B cell (primary cell): ENCODE results near the gene LRSAM1. TPM values are rescaled to one million over a fixed set of nuclear protein-coding genes. Genes with fewer than 3 reads are reported as not detected.
A peak's percentile ranks its signal among the peaks of the same experiment; 100 is the strongest.

Source experiments
- ATAC-seq: fragments of 200-7000 bp; cut with Tn5 transposase; one replicate; pipeline ENCODE4 v1.10.0; 2021; ENCODE audit warnings: low read depth, mild to moderate bottlenecking, moderate number of reproducible peaks, moderate library complexity
- CTCF ChIA-PET: fragments of 350-600 bp; sonication (Branson Sonifier 250); formaldehyde crosslinking; loops from one replicate; lab custom pipeline; 2021; ENCODE audit warnings: antibody characterized with exemption, inconsistent platforms; lab: Charles Lee
- POLR2A ChIA-PET: fragments of 350-600 bp; sonication (Branson Sonifier 250); formaldehyde crosslinking; loops from one replicate; lab custom pipeline; 2021; ENCODE audit warnings: antibody characterized with exemption; lab: Charles Lee
- DNase-seq: peaks from one replicate; pipeline ENCODE4 v3.0.0; 2013
- H2AFZ ChIP-seq: 2 replicates; pipeline ENCODE4 v1.6.1; 2012; ENCODE audit warnings: mild to moderate bottlenecking, low read depth, low read length; ENCODE audit not compliant: insufficient read depth, poor library complexity, severe bottlenecking
- H3K27ac ChIP-seq, 2 donors: 1 replicate in 1 of 2; 2 replicates in 1 of 2; pipeline ENCODE4 v1.5.1; 2012 to 2013; ENCODE audit warnings: low read length in 2 of 2, mild to moderate bottlenecking in 2 of 2, moderate library complexity in 1 of 2
- H3K27me3 ChIP-seq, 4 experiments: fragments of 200-600 bp in 1 of 4; sonication (generic) in 1 of 4; replicated peaks in 1 of 4; 1 replicate in 2 of 4; 2 replicates in 2 of 4; pipeline versions ENCODE4 v1.6.1 to v1.7.0; 2013 to 2016; ENCODE audit warnings: low read length in 3 of 4, mild to moderate bottlenecking in 2 of 4, mixed read lengths in 1 of 4, moderate library complexity in 1 of 4; ENCODE audit not compliant: insufficient read depth in 4 of 4, control insufficient read depth in 3 of 4; ENCODE audit errors: control extremely low read depth in 1 of 4
- H3K36me3 ChIP-seq, 2 experiments: replicated peaks in 1 of 2; 1 replicate in 1 of 2; 2 replicates in 1 of 2; pipeline versions ENCODE4 v1.6.1 to v1.7.1; 2013; ENCODE audit warnings: low read length in 1 of 2; ENCODE audit not compliant: insufficient read depth in 2 of 2, control insufficient read depth in 1 of 2; ENCODE audit errors: control extremely low read depth in 1 of 2, extremely low read depth in 1 of 2
- H3K4me1 ChIP-seq, 2 donors: fragments of 200-600 bp in 1 of 2; sonication (generic) in 1 of 2; 1 replicate in 1 of 2; 2 replicates in 1 of 2; pipeline versions ENCODE4 v1.5.1 to v1.6.1; 2013 to 2017; ENCODE audit warnings: low read length in 2 of 2; ENCODE audit not compliant: control insufficient read depth in 2 of 2, insufficient read depth in 2 of 2
- H3K4me2 ChIP-seq: replicated peaks from 2 replicates; pipeline ENCODE3; 2012; ENCODE audit warnings: mild to moderate bottlenecking, low read depth, low read length; ENCODE audit not compliant: poor library complexity, severe bottlenecking
- H3K4me3 ChIP-seq, 5 experiments: fragments of 200-600 bp in 1 of 5; sonication (generic) in 1 of 5; 1 replicate in 3 of 5; 2 replicates in 2 of 5; pipeline versions ENCODE4 v1.5.1 to v1.7.0; 2011 to 2016; ENCODE audit warnings: low read length in 4 of 5, mild to moderate bottlenecking in 4 of 5, low read depth in 2 of 5, control low read depth in 1 of 5, moderate library complexity in 1 of 5; ENCODE audit not compliant: insufficient read depth in 1 of 5; ENCODE audit errors: control extremely low read depth in 1 of 5, extremely low read depth in 1 of 5
- H3K79me2 ChIP-seq: fragments of 200-600 bp; sonication (generic); one replicate; pipeline ENCODE4 v1.6.0; 2016; ENCODE audit warnings: low read length; ENCODE audit not compliant: control insufficient read depth, insufficient read depth
- H3K9ac ChIP-seq: fragments of 200-600 bp; sonication (generic); 2 replicates; pipeline ENCODE4 v1.6.1; 2017; ENCODE audit warnings: mild to moderate bottlenecking, low read length, moderate library complexity
- H3K9me3 ChIP-seq, 3 donors: one replicate each; pipeline versions ENCODE4 v1.6.1 to v1.7.1; 2013; ENCODE audit warnings: low read length in 2 of 3; ENCODE audit not compliant: control insufficient read depth in 2 of 3, insufficient read depth in 1 of 3; ENCODE audit errors: control extremely low read depth in 1 of 3
- H4K20me1 ChIP-seq: 2 replicates; pipeline ENCODE4 v1.6.0; 2012; ENCODE audit warnings: mild to moderate bottlenecking, low read length; ENCODE audit not compliant: insufficient read depth, control insufficient read depth, poor library complexity, severe bottlenecking
- H3K27ac Mint-ChIP-seq: one replicate; pipeline ENCODE4 v1.8.0; 2021; ENCODE audit warnings: mixed read lengths
- H3K27me3 Mint-ChIP-seq: one replicate; pipeline ENCODE4 v1.8.0; 2021; ENCODE audit warnings: mixed read lengths
- H3K4me1 Mint-ChIP-seq: one replicate; pipeline ENCODE4 v1.8.0; 2021; ENCODE audit warnings: mixed read lengths
- H3K4me3 Mint-ChIP-seq: one replicate; pipeline ENCODE4 v1.8.0; 2021; ENCODE audit warnings: mixed read lengths
- H3K9me3 Mint-ChIP-seq: one replicate; pipeline ENCODE4 v1.8.0; 2022; ENCODE audit warnings: mixed read lengths; ENCODE audit not compliant: insufficient read depth
- EZH2 ChIP-seq: IDR thresholded peaks from 2 replicates; pipeline ENCODE4 v1.6.1; 2012; ENCODE audit warnings: borderline replicate concordance, low read depth, mild to moderate bottlenecking, moderate library complexity, low read length; ENCODE audit not compliant: insufficient read depth, poor library complexity, severe bottlenecking
- WGBS: methylation state at CpG from one replicate; pipeline ENCODE4 v1.1.5; 2013; ENCODE audit warnings: missing lambda C conversion rate; ENCODE audit not compliant: insufficient coverage; 5-methylcytosine and 5-hydroxymethylcytosine counted together
- intact Hi-C: fragments of 100-400 bp; cut with micrococcal nuclease; formaldehyde crosslinking; loops from one replicate; pipeline ENCODE4 v1.10.0; 2022
- polyA plus RNA-seq: library from polyadenylated mRNA; depleted of rRNA; stranded (reverse); fragments of >200 nt; gene quantifications from 2 replicates; pipeline ENCODE4 v1.2.3, GENCODE V29; 2012
- total RNA-seq, 2 donors: library from RNA; stranded (reverse); fragments of 120-200 nt in 1 of 2; gene quantifications; 1 replicate in 1 of 2; 2 replicates in 1 of 2; pipeline versions ENCODE4 v1.2.3 to v1.2.4, GENCODE V29; 2013 to 2022
- TF ChIP-seq, protein P1 (sequence below): fragments of 200-600 bp; IDR thresholded peaks from one replicate; pipeline ENCODE4 v1.8.0; 2022; ENCODE audit warnings: antibody characterized with exemption, mild to moderate bottlenecking

LRSAM1 gene
- total and polyA plus RNA-seq, 2 donors (not counting 1 experiment from before 2014, with no cell fraction given) = 30.6 to 39.8 TPM

DNA sequence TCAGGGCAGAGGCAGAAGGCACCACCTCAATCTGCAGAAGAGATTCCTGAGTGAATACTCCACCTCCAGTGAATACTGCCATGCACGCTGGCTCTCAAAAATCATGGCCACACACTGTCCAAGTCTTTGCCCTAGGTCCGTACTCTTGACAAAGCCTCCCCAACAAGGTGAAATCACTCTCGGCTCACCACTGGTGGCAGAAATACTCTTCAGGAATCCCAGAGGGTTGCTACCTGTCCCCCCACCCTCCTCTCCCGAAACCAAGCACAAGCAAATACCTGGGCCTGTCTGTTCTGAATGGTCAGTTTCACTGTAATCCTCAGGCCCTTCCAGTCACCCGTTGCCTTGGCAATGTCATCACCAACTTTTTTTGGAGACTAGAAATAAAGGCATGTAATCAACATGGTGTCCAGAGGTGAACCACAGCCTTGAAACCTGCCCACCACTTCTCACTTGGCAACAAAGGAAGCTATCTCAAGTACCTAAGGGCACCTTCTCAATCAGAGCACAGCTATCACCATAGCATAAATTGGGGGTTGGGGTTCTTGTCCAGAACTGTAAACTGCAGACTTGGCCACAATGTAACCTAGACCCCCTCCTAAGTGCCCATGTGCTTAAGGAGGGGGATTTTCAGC is 1.9 kb upstream of the LRSAM1 start:
- H3K79me2 ChIP-seq = peaks cover 21% of the 10 kb centered on the region
- peaks cover 0 to 3% (median 0%) of the 10 kb centered on the region in 3 donors for H3K9me3 ChIP-seq
- no peak for TF ChIP-seq EZH2
- H4K20me1 ChIP-seq = peaks cover 44% of the 10 kb centered on the region
- H3K36me3 ChIP-seq = peaks cover 1 to 64% of the 10 kb centered on the region in 2 experiments
- peaks cover 22 to 33% of the 10 kb centered on the region in 2 donors for H3K4me1 ChIP-seq
- Mint-ChIP-seq H3K4me1 (peaks cover 51% of the 10 kb centered on the region), H3K27me3 (no peaks in the 10 kb centered on the region), H3K9me3 (no peaks in the 10 kb centered on the region), H3K27ac (peak overlapping the region; percentile 98), H3K4me3 (peak overlapping the region; percentile 97)
- intact Hi-C loops = no loop called here
- peak overlapping the region; percentile 80 for H3K9ac ChIP-seq
- H3K27me3 ChIP-seq = no peaks in the 10 kb centered on the region
- H3K27ac ChIP-seq = peak overlapping the region in 1 of 2 donors; percentile 85
- H3K4me2 ChIP-seq = peak overlapping the region; percentile 95
- H2AFZ ChIP-seq = no peak overlapping the region
- ChIA-PET CTCF (interaction anchor here (1.2 kb wide), 1 partner anchor 25 kb away, joined by 3 read pairs; the partner anchor contains the start of gene ZNF79), POLR2A (interaction anchor here (2.8 kb wide), 1 partner anchor 53 kb away, joined by 21 read pairs; the partner anchor contains the start of gene SLC2A8)
- WGBS = 71% methylated on average over 4 of the region's 5 CpGs
- H3K4me3 ChIP-seq = peak overlapping the region in 3 of 5 experiments; percentile 73 to 89 (median 82)
- no peak for ATAC-seq
- no peak for DNase-seq

DNA sequence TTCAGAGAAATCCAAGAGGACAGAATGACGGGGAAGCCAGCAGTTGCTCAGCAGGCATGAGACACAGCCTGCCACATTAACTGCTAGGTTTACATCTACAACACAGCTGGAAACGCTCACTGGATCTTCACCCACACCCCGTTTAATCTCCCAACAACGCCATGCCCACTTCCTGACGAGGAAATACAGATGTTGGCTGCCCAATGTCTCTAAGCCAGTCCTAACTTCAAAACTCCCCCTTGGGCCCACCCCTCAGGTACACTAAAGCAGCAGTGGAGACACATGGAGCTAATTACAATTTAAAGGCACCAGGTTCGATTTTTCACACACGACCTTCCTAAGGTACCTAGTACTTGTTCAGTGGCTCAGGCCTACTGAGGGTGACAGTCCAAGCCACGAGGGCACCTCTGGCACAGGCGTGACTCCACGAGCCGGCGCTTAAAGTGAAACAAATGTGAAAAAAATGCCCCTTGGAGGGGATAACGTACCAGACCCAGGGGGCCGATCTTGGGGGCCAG is 1.0 kb upstream of the LRSAM1 start:
- peaks cover 21% of the 10 kb centered on the region for H3K79me2 ChIP-seq
- no peak for ATAC-seq
- Mint-ChIP-seq H3K27ac (peak overlapping the region; percentile 98), H3K27me3 (no peaks in the 10 kb centered on the region), H3K4me3 (peak overlapping the region; percentile 97), H3K4me1 (peaks cover 52% of the 10 kb centered on the region), H3K9me3 (no peaks in the 10 kb centered on the region)
- ChIA-PET POLR2A (interaction anchor here (0.5 to 2.8 kb wide), 7 partner anchors 27 to 726 kb away, joined by 3 to 21 read pairs (median 4); partner anchors contain the start of genes CDK9, SLC2A8 and ZNF79), CTCF (interaction anchor here (1.2 to 1.6 kb wide), 3 partner anchors 26 to 235 kb away, joined by 3 to 5 read pairs (median 4); partner anchors contain the start of genes SLC2A8 and ZNF79)
- H3K4me3 ChIP-seq = peak overlapping the region; percentile 73 to 92 (median 82)
- peaks cover 0 to 59% of the 10 kb centered on the region in 2 experiments for H3K36me3 ChIP-seq
- H2AFZ ChIP-seq = no peak overlapping the region
- TF ChIP-seq, protein P1, sequence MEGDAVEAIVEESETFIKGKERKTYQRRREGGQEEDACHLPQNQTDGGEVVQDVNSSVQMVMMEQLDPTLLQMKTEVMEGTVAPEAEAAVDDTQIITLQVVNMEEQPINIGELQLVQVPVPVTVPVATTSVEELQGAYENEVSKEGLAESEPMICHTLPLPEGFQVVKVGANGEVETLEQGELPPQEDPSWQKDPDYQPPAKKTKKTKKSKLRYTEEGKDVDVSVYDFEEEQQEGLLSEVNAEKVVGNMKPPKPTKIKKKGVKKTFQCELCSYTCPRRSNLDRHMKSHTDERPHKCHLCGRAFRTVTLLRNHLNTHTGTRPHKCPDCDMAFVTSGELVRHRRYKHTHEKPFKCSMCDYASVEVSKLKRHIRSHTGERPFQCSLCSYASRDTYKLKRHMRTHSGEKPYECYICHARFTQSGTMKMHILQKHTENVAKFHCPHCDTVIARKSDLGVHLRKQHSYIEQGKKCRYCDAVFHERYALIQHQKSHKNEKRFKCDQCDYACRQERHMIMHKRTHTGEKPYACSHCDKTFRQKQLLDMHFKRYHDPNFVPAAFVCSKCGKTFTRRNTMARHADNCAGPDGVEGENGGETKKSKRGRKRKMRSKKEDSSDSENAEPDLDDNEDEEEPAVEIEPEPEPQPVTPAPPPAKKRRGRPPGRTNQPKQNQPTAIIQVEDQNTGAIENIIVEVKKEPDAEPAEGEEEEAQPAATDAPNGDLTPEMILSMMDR = no peak
- TF ChIP-seq EZH2 = no peak
- no peak for DNase-seq
- H3K9me3 ChIP-seq = no peaks in the 10 kb centered on the region
- peak overlapping the region; percentile 95 for H3K4me2 ChIP-seq
- peak overlapping the region; percentile 84 to 85 for H3K27ac ChIP-seq
- no peaks in the 10 kb centered on the region for H3K27me3 ChIP-seq
- H3K9ac ChIP-seq = peak overlapping the region; percentile 80
- intact Hi-C loops = loop anchor here (2.0 to 10.0 kb wide), 4 partner anchors 267 to 824 kb away; partner anchors contain the start of genes GOLGA2, NAIF1, PTRH1 and SLC25A25
- H4K20me1 ChIP-seq = peaks cover 42% of the 10 kb centered on the region
- WGBS = 2% methylated on average over 14 of the region's 14 CpGs
- peaks cover 22 to 38% of the 10 kb centered on the region in 2 donors for H3K4me1 ChIP-seq
